ENCODE results near the gene MELTF. TPM values are rescaled to one million over a fixed set of nuclear protein-coding genes. Genes with fewer than 3 reads are reported as not detected.
A peak's percentile ranks its signal among the peaks of the same experiment; 100 is the strongest.

Gene MELTF
- total and polyA plus RNA-seq, 2 of the 13 experiments (the other 11 are each of a cell fraction or from before 2014, with no cell fraction given), result 3.2 to 7.5 TPM

- TF ChIP-seq ZBTB21 (CRISPR knock-in tag; IDR thresholded peaks at IDR 0.05) (no peak), HMGXB4 (CRISPR knock-in tag; IDR thresholded peaks at IDR 0.05; ENCODE audit: borderline replicate concordance in 1 of 2, low read depth in 1 of 2) (no peak), NFKB2 (CRISPR knock-in tag; IDR thresholded peaks at IDR 0.05; ENCODE audit: borderline replicate concordance) (no peak), YY1 (IDR thresholded peaks at IDR 0.05; ENCODE audit: insufficient read depth, insufficient replicate concordance, low read depth, low read length) (no peak), ETV6 (CRISPR knock-in tag; conservative IDR thresholded peaks at IDR 0.05) (no peak), MXD4 (CRISPR knock-in tag; IDR thresholded peaks at IDR 0.05) (no peak), MATR3 (CRISPR knock-in tag; IDR thresholded peaks at IDR 0.05) (no peak), ETV5 (CRISPR knock-in tag; IDR thresholded peaks at IDR 0.05; ENCODE audit: borderline replicate concordance) (no peak), ZNF33A (CRISPR knock-in tag; IDR thresholded peaks at IDR 0.05; ENCODE audit: borderline replicate concordance) (no peak), FOXO4 (CRISPR knock-in tag; conservative IDR thresholded peaks at IDR 0.05) (no peak), CREM (IDR thresholded peaks at IDR 0.05) (no peak), CREM (CRISPR knock-in tag; IDR thresholded peaks at IDR 0.05) (no peak), ZFP62 (CRISPR knock-in tag; IDR thresholded peaks at IDR 0.05) (0 out of 2 replicates have a peak, but pooled peaks have one; percentile 51), ZNF724P (CRISPR knock-in tag; IDR thresholded peaks at IDR 0.05; ENCODE audit: borderline replicate concordance) (no peak), RBFOX2 (IDR thresholded peaks at IDR 0.05; ENCODE audit: low read depth, low read length) (peak; percentile 68), ZNF589 (CRISPR knock-in tag; conservative IDR thresholded peaks at IDR 0.05) (no peak), SNAPC5 (CRISPR knock-in tag; IDR thresholded peaks at IDR 0.05; ENCODE audit: borderline replicate concordance) (0 out of 2 replicates have a peak, but pooled peaks have one; percentile 64), ZNF138 (CRISPR knock-in tag; IDR thresholded peaks at IDR 0.05; ENCODE audit: low read depth) (no peak), ZNF280D (CRISPR knock-in tag; IDR thresholded peaks at IDR 0.05) (0 out of 2 replicates have a peak, but pooled peaks have one; percentile 41), ZNF816 (CRISPR knock-in tag; IDR thresholded peaks at IDR 0.05; ENCODE audit: borderline replicate concordance) (0 out of 2 replicates have a peak, but pooled peaks have one; percentile 2), SMYD3 (CRISPR knock-in tag; IDR thresholded peaks at IDR 0.05) (peak; percentile 41; the same call in 1 of the 2 replicates), SP2 (CRISPR knock-in tag; IDR thresholded peaks at IDR 0.05) (no peak), GTF2F1 (IDR thresholded peaks at IDR 0.05; ENCODE audit: low read length) (no peak), GATA4 (IDR thresholded peaks at IDR 0.05; ENCODE audit: borderline replicate concordance, low read depth) (no peak), NFATC3 (CRISPR knock-in tag; IDR thresholded peaks at IDR 0.05) (no peak)
Measured at GRCh38 chr3:196965112-196965803, 64.4 kb downstream of the MELTF start (continued).

Measured in HepG2 (cell line).